B cell (primary cell): ENCODE results near the gene CETP.

Experiments
- CTCF ChIP-seq: fragments of 200-600 bp; IDR thresholded peaks from one replicate; pipeline ENCODE4 v1.8.0; 2022; ENCODE audit warnings: antibody characterized with exemption, mild to moderate bottlenecking
- EZH2 ChIP-seq: IDR thresholded peaks from 2 replicates; pipeline ENCODE4 v1.6.1; 2012; ENCODE audit warnings: borderline replicate concordance, low read depth, mild to moderate bottlenecking, moderate library complexity, low read length; ENCODE audit not compliant: insufficient read depth, poor library complexity, severe bottlenecking

DNA sequence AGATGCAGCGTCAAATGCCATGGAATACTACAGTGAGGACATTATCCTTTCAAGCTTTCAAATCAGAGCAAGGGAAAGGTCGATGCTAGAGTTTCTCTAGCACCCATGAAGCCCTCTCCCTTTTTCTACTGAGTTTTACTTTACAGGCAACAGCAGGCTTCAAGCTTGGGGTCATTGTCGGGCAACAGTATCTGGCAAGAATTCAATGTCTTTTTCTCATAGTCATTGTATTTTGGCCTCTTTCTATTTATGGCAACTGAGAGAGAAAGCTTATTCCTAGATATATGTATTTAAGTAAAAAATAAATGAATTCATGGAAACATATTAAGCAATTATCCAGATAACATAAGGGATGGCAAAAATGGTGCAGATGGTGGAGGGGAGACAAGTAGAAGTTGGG is 364 bp upstream of the CETP start:
- no peak for TF ChIP-seq EZH2
- TF ChIP-seq CTCF = no peak
